ENCODE measurements around the gene WNT5A. TPM values are rescaled to one million over a fixed set of nuclear protein-coding genes. Genes with fewer than 3 reads are reported as not detected.

Gene WNT5A
- polyA plus RNA-seq, 2 of the 4 experiments (the other 2 are of a cell fraction) = 0.10 to 1.1 TPM

- ChIA-PET POLR2A (no interaction called here), CTCF (interaction anchor here (0.6 to 0.7 kb wide), 2 partner anchors 9 to 34 kb away, joined by 4 to 6 read pairs; no protein-coding TSS in a partner anchor)
- ATAC-seq = no peak
- WGBS (ENCODE audit: missing lambda C conversion rate) = 31% methylated on average over 13 of the region's 14 CpGs
- no peak overlapping the region for H3K27ac ChIP-seq
- H3K4me1 ChIP-seq = 0 out of 3 replicates have a peak, but pooled peaks cover 3% of the 10 kb centered on the region
- H3K9me3 ChIP-seq = no peaks in the 10 kb centered on the region
- no peak for FAIRE-seq
- H3K4me2 ChIP-seq = no peak overlapping the region
- no peak for DNase-seq (ENCODE audit: low read depth in 1 of 2, low spot score in 1 of 2)
- TF ChIP-seq POLR2AphosphoS2 (conservative IDR thresholded peaks at IDR 0.05; ENCODE audit: low read length) (no peak), ESRRA (IDR thresholded peaks at IDR 0.05; ENCODE audit: borderline replicate concordance, low read length) (no peak), PBX3 (IDR thresholded peaks at IDR 0.05) (no peak), BHLHE40 (IDR thresholded peaks at IDR 0.05; ENCODE audit: low read depth, low read length) (no peak), CBX2 (IDR thresholded peaks at IDR 0.05; ENCODE audit: borderline replicate concordance, low read depth) (no peak), FOXS1 (CRISPR knock-in tag; IDR thresholded peaks at IDR 0.05) (no peak), HDAC2 (IDR thresholded peaks at IDR 0.05) (no peak), BCL3 (IDR thresholded peaks at IDR 0.05) (no peak), ZC3H11A (IDR thresholded peaks at IDR 0.05) (no peak), RNF2 (IDR thresholded peaks at IDR 0.05; ENCODE audit: borderline replicate concordance, low read depth) (no peak), EHF (CRISPR knock-in tag; IDR thresholded peaks at IDR 0.05) (no peak), MAFK (IDR thresholded peaks at IDR 0.05; ENCODE audit: partially characterized antibody) (no peak), ELK1 (IDR thresholded peaks at IDR 0.05; ENCODE audit: low read depth, low read length) (no peak), MYC (IDR thresholded peaks at IDR 0.05; ENCODE audit: borderline replicate concordance, low read length) (no peak), TP53 (CRISPR knock-in tag; IDR thresholded peaks at IDR 0.05) (no peak), HOXB5 (CRISPR knock-in tag; IDR thresholded peaks at IDR 0.05) (no peak), FOSB (CRISPR knock-in tag; IDR thresholded peaks at IDR 0.05) (no peak), SMC3 (IDR thresholded peaks at IDR 0.05) (no peak), EHMT2 (IDR thresholded peaks at IDR 0.05; ENCODE audit: low read depth) (no peak), CBX8 (IDR thresholded peaks at IDR 0.05) (no peak)
- no peak overlapping the region for H3K4me3 ChIP-seq
Observed at GRCh38 chr3:55515550-55516246, 28.6 kb upstream of the WNT5A start.

GRCh38 chr3:55514962-55515361, 27.9 kb upstream of the WNT5A start:
- 27% methylated on average over 3 of the region's 3 CpGs for WGBS (ENCODE audit: missing lambda C conversion rate)
- Histone ChIP-seq H3K4me2 (no peak overlapping the region), H3K27ac (no peak overlapping the region), H3K4me3 (no peak overlapping the region), H3K4me1 (0 out of 3 replicates have a peak, but pooled peaks cover 3% of the 10 kb centered on the region), H3K9me3 (no peaks in the 10 kb centered on the region)
- FAIRE-seq (no peak), DNase-seq (ENCODE audit: low read depth in 1 of 2, low spot score in 1 of 2) (no peak), ATAC-seq (no peak)
- ChIA-PET CTCF (interaction anchor here (0.6 to 1.1 kb wide), 2 partner anchors 8 to 232 kb away, joined by 3 to 4 read pairs; no protein-coding TSS in a partner anchor), POLR2A (no interaction called here)
- TF ChIP-seq HOXA7 (CRISPR knock-in tag; IDR thresholded peaks at IDR 0.05) (no peak), REST (IDR thresholded peaks at IDR 0.05) (no peak), FOSL2 (IDR thresholded peaks at IDR 0.05) (no peak), FOSL2 (CRISPR knock-in tag; IDR thresholded peaks at IDR 0.05) (no peak), MAFK (IDR thresholded peaks at IDR 0.05; ENCODE audit: partially characterized antibody) (no peak), GATA3 (IDR thresholded peaks at IDR 0.05; ENCODE audit: borderline replicate concordance) (no peak), ELK1 (IDR thresholded peaks at IDR 0.05; ENCODE audit: low read depth, low read length) (no peak), HMGXB4 (CRISPR knock-in tag; IDR thresholded peaks at IDR 0.05; ENCODE audit: borderline replicate concordance) (no peak), RAD21 (conservative IDR thresholded peaks at IDR 0.05 in 1 of 2, IDR thresholded peaks at IDR 0.05 in 1 of 2) (no peak), RARB (CRISPR knock-in tag; IDR thresholded peaks at IDR 0.05) (no peak)
